OCI-LY3 (cell line): Measurements from ENCODE around the gene C6orf141.
A peak's percentile ranks its signal among the peaks of the same experiment; 100 is the strongest.

Experiments used
- H2AFZ ChIP-seq: fragments of 200-600, 300-600 bp; shearing (Covaris generic); 2 replicates; pipeline ENCODE4 v1.6.0; 2014; ENCODE audit warnings: antibody characterized with exemption, low read depth, low read length
- H3K27ac ChIP-seq: fragments of 200-600, 300-600 bp; sonication (generic); 2 replicates; pipeline ENCODE4 v1.5.1; 2014; ENCODE audit warnings: mild to moderate bottlenecking, low read length, moderate library complexity, mixed read lengths
- H3K27me3 ChIP-seq: fragments of 200-600, 300-600 bp; sonication (generic); 2 replicates; pipeline ENCODE4 v1.6.1; 2014; ENCODE audit warnings: low read depth, low read length, mixed read lengths
- H3K36me3 ChIP-seq: fragments of 200-600, 300-600 bp; sonication (generic); replicated peaks from 2 replicates; pipeline ENCODE3; 2014; ENCODE audit warnings: low read depth, low read length, mixed read lengths
- H3K4me1 ChIP-seq: fragments of 300-600, 200-600 bp; sonication (generic); 2 replicates; pipeline ENCODE4 v1.6.1; 2014; ENCODE audit warnings: low read length, mixed read lengths
- H3K4me2 ChIP-seq: fragments of 200-600, 300-600 bp; sonication (generic); 2 replicates; pipeline ENCODE4 v1.6.1; 2014; ENCODE audit warnings: low read length, mixed read lengths
- H3K4me3 ChIP-seq: fragments of 300-600, 200-600 bp; sonication (generic); 2 replicates; pipeline ENCODE4 v1.5.1; 2014; ENCODE audit warnings: antibody characterized with exemption, mild to moderate bottlenecking, low read length, moderate library complexity
- H3K79me2 ChIP-seq: fragments of 300-600, 200-600 bp; shearing (Covaris generic); 2 replicates; pipeline ENCODE4 v1.6.1; 2014; ENCODE audit warnings: mild to moderate bottlenecking, low read length, mixed read lengths
- H3K9ac ChIP-seq: fragments of 300-600, 200-600 bp; shearing (Covaris generic); 2 replicates; pipeline ENCODE4 v1.6.0; 2014; ENCODE audit warnings: mild to moderate bottlenecking, low read length, moderate library complexity
- H3K9me3 ChIP-seq: fragments of 200-600, 300-600 bp; shearing (Covaris generic); 2 replicates; pipeline ENCODE4 v1.6.1; 2014; ENCODE audit warnings: low read length, mixed read lengths; ENCODE audit not compliant: insufficient read depth
- H4K20me1 ChIP-seq: fragments of 200-600, 300-600 bp; sonication (generic); 2 replicates; pipeline ENCODE4 v1.6.1; 2016; ENCODE audit warnings: low read length, mixed read lengths; ENCODE audit not compliant: insufficient read depth
- CTCF ChIP-seq: fragments of 200-600, 300-600 bp; sonication (generic); IDR thresholded peaks from 2 replicates; pipeline ENCODE4 v1.5.1; 2014; ENCODE audit warnings: antibody characterized with exemption, low read length, low read depth
- EZH2phosphoT487 ChIP-seq: fragments of 200-600 bp; shearing (Covaris generic); IDR thresholded peaks from 2 replicates; pipeline ENCODE4 v1.6.1; 2018; ENCODE audit warnings: antibody characterized with exemption, mixed run types, low read depth

C6orf141 gene

GRCh38 chr6:49555951-49556350 lies 5.5 kb downstream of the C6orf141 start:
- H3K4me2 ChIP-seq, result no peak overlapping the region
- no peaks in the 10 kb centered on the region for H3K27me3 ChIP-seq
- TF ChIP-seq CTCF, result no peak
- TF ChIP-seq EZH2phosphoT487, result no peak
- no peak overlapping the region for H2AFZ ChIP-seq
- H3K36me3 ChIP-seq, result no peaks in the 10 kb centered on the region
- H3K4me3 ChIP-seq, result no peak overlapping the region
- H4K20me1 ChIP-seq, result no peaks in the 10 kb centered on the region
- H3K79me2 ChIP-seq, result no peaks in the 10 kb centered on the region
- H3K27ac ChIP-seq, result no peak overlapping the region
- no peak overlapping the region for H3K9ac ChIP-seq
- no peaks in the 10 kb centered on the region for H3K9me3 ChIP-seq
- H3K4me1 ChIP-seq, result peaks cover 5% of the 10 kb centered on the region; the same call in 1 of the 2 replicates

- Histone ChIP-seq H4K20me1 (no peaks in the 10 kb centered on the region), H3K4me2 (no peak overlapping the region), H3K36me3 (no peaks in the 10 kb centered on the region), H3K4me1 (peaks cover 5% of the 10 kb centered on the region; the same call in 1 of the 2 replicates), H3K27me3 (no peaks in the 10 kb centered on the region), H3K4me3 (no peak overlapping the region), H3K27ac (no peak overlapping the region), H2AFZ (peak overlapping the region; percentile 63), H3K79me2 (no peaks in the 10 kb centered on the region), H3K9ac (no peak overlapping the region), H3K9me3 (no peaks in the 10 kb centered on the region)
- TF ChIP-seq CTCF, result no peak
- no peak for TF ChIP-seq EZH2phosphoT487
Measured at GRCh38 chr6:49556429-49556837, 6.0 kb downstream of the C6orf141 start.

GRCh38 chr6:49557177-49557576 lies 6.7 kb downstream of the C6orf141 start:
- Histone ChIP-seq H3K36me3 (no peaks in the 10 kb centered on the region), H3K4me1 (peaks cover 5% of the 10 kb centered on the region; the same call in 1 of the 2 replicates), H3K4me2 (no peak overlapping the region), H2AFZ (no peak overlapping the region), H3K27me3 (no peaks in the 10 kb centered on the region), H3K4me3 (no peak overlapping the region), H3K9me3 (no peaks in the 10 kb centered on the region), H3K9ac (no peak overlapping the region), H4K20me1 (no peaks in the 10 kb centered on the region), H3K27ac (no peak overlapping the region), H3K79me2 (no peaks in the 10 kb centered on the region)
- no peak for TF ChIP-seq CTCF
- no peak for TF ChIP-seq EZH2phosphoT487

GRCh38 chr6:49558238-49558637 lies 7.8 kb downstream of the C6orf141 start:
- no peaks in the 10 kb centered on the region for H3K27me3 ChIP-seq
- H3K4me3 ChIP-seq, result no peak overlapping the region
- no peaks in the 10 kb centered on the region for H3K79me2 ChIP-seq
- H3K27ac ChIP-seq, result no peak overlapping the region
- no peaks in the 10 kb centered on the region for H3K36me3 ChIP-seq
- no peak overlapping the region for H3K9ac ChIP-seq
- H3K4me1 ChIP-seq, result peaks cover 4% of the 10 kb centered on the region; the same call in 1 of the 2 replicates
- H3K9me3 ChIP-seq, result no peaks in the 10 kb centered on the region
- TF ChIP-seq EZH2phosphoT487 (no peak), CTCF (no peak)
- no peak overlapping the region for H2AFZ ChIP-seq
- no peaks in the 10 kb centered on the region for H4K20me1 ChIP-seq
- H3K4me2 ChIP-seq, result no peak overlapping the region
